H1 (cell line): ENCODE results near the gene RELB. TPM values are rescaled to one million over a fixed set of nuclear protein-coding genes. Genes with fewer than 3 reads are reported as not detected.

ENCODE experiments used
- CTCF ChIA-PET: fragments of 300-600 bp; sonication (Branson Sonifier 250); formaldehyde crosslinking; loops from one replicate; lab custom pipeline; 2021; ENCODE audit not compliant: partially characterized antibody; lab: Charles Lee
- POLR2A ChIA-PET: fragments of 300-600 bp; sonication (Branson Sonifier 250); formaldehyde crosslinking; loops from one replicate; lab custom pipeline; 2021; ENCODE audit warnings: inconsistent platforms; ENCODE audit not compliant: partially characterized antibody; lab: Charles Lee
- DNase-seq, 2 experiments: peaks; one replicate each; pipeline versions ENCODE4 v3.0.0 to v3.0.0-alpha.2; 2010 to 2022; ENCODE audit warnings: low spot score in 2 of 2, low read depth in 1 of 2, mixed read lengths in 1 of 2
- FAIRE-seq: peaks from 2 replicates; lab custom pipeline; 2011; peaks lifted over from hg19 to GRCh38; lab: Jason Lieb, UNC
- H2AFZ ChIP-seq: 2 replicates; pipeline ENCODE4 v1.8.1; 2012; ENCODE audit warnings: low read length, inconsistent platforms
- H2AK5ac ChIP-seq: 2 replicates; pipeline ENCODE4 v1.6.1; 2013; ENCODE audit warnings: low read depth, low read length
- H2BK120ac ChIP-seq: replicated peaks from 2 replicates; pipeline ENCODE3; 2013; ENCODE audit warnings: low read depth, low read length, inconsistent platforms
- H2BK12ac ChIP-seq: 2 replicates; pipeline ENCODE4 v1.6.1; 2013; ENCODE audit warnings: low read depth, low read length
- H2BK15ac ChIP-seq: 2 replicates; pipeline ENCODE4 v1.6.1; 2013; ENCODE audit warnings: low read length
- H2BK20ac ChIP-seq: 2 replicates; pipeline ENCODE4 v1.6.1; 2013; ENCODE audit warnings: low read length
- H2BK5ac ChIP-seq: 2 replicates; pipeline ENCODE4 v1.6.1; 2013; ENCODE audit warnings: low read depth, low read length
- H3K14ac ChIP-seq: 2 replicates; pipeline ENCODE4 v1.6.1; 2013; ENCODE audit warnings: inconsistent platforms; ENCODE audit not compliant: insufficient read length
- H3K18ac ChIP-seq: 2 replicates; pipeline ENCODE4 v1.6.1; 2013; ENCODE audit warnings: low read length; ENCODE audit errors: extremely low read depth
- H3K23ac ChIP-seq: 2 replicates; pipeline ENCODE4 v1.6.1; 2013; ENCODE audit warnings: inconsistent platforms; ENCODE audit not compliant: insufficient read length
- H3K23me2 ChIP-seq: 2 replicates; pipeline ENCODE4 v1.6.1; 2013; ENCODE audit warnings: low read depth, low read length
- H3K27ac ChIP-seq: 2 replicates; pipeline ENCODE4 v1.6.1; 2011; ENCODE audit warnings: low read depth, low read length, inconsistent platforms
- H3K27me3 ChIP-seq, 4 experiments: replicated peaks in 1 of 4; 1 replicate in 1 of 4; 2 replicates in 3 of 4; pipeline versions ENCODE4 v1.6.1 to v1.8.1; 2011 to 2013; ENCODE audit warnings: low read length in 3 of 4, mild to moderate bottlenecking in 3 of 4, inconsistent platforms in 2 of 4, mixed read lengths in 2 of 4, moderate library complexity in 1 of 4; ENCODE audit not compliant: control insufficient read depth in 3 of 4, insufficient read depth in 3 of 4; ENCODE audit errors: extremely low read depth in 1 of 4
- H3K36me3 ChIP-seq, 4 experiments: 2 replicates each; pipeline versions ENCODE4 v1.6.1 to v1.8.1; 2011 to 2013; ENCODE audit warnings: mild to moderate bottlenecking in 4 of 4, low read length in 3 of 4, moderate library complexity in 2 of 4, control low read depth in 1 of 4, inconsistent platforms in 1 of 4; ENCODE audit not compliant: insufficient read depth in 4 of 4, control insufficient read depth in 2 of 4
- H3K4ac ChIP-seq: replicated peaks from 2 replicates; pipeline ENCODE3; 2013; ENCODE audit warnings: low read length, low read depth, mixed read lengths, inconsistent platforms; ENCODE audit not compliant: insufficient read length
- H3K4me1 ChIP-seq, 4 experiments: replicated peaks in 1 of 4; 1 replicate in 1 of 4; 2 replicates in 3 of 4; pipeline versions ENCODE4 v1.6.1 to v1.8.1; 2011 to 2013; ENCODE audit warnings: low read length in 3 of 4, inconsistent platforms in 2 of 4, mixed read lengths in 1 of 4; ENCODE audit not compliant: insufficient read depth in 4 of 4, control insufficient read depth in 3 of 4
- H3K4me2 ChIP-seq, 2 experiments: 2 replicates each; pipeline versions ENCODE4 v1.6.1 to v1.8.1; 2011 to 2013; ENCODE audit warnings: low read depth in 2 of 2, low read length in 2 of 2, control low read depth in 1 of 2, inconsistent platforms in 1 of 2, mild to moderate bottlenecking in 1 of 2; ENCODE audit not compliant: insufficient read depth in 1 of 2
- H3K4me3 ChIP-seq, 4 experiments: fragments of 200-600, 300-600 bp in 1 of 4; sonication (generic), shearing (Covaris generic), sonication (Bioruptor Twin) in 1 of 4; 2 replicates each; pipeline versions ENCODE4 v1.5.1 to v1.8.1; 2011 to 2016; ENCODE audit warnings: low read length in 4 of 4, low read depth in 3 of 4, control low read depth in 2 of 4, inconsistent platforms in 2 of 4, mild to moderate bottlenecking in 2 of 4, mixed read lengths in 1 of 4, moderate library complexity in 1 of 4; ENCODE audit not compliant: insufficient read depth in 2 of 4; ENCODE audit errors: extremely low read depth in 1 of 4
- H3K56ac ChIP-seq: replicated peaks from 2 replicates; pipeline ENCODE3; 2013; ENCODE audit warnings: low read depth, mild to moderate bottlenecking, mixed read lengths, low read length, inconsistent platforms; ENCODE audit not compliant: insufficient read length
- H3K79me1 ChIP-seq: 2 replicates; pipeline ENCODE4 v1.6.1; 2013; ENCODE audit warnings: low read depth, low read length, control low read depth
- H3K79me2 ChIP-seq, 2 experiments: 2 replicates each; pipeline versions ENCODE4 v1.6.1 to v1.8.1; 2012 to 2013; ENCODE audit warnings: low read length in 2 of 2, mild to moderate bottlenecking in 2 of 2, inconsistent platforms in 1 of 2; ENCODE audit not compliant: insufficient read depth in 2 of 2, control insufficient read depth in 1 of 2
- H3K9ac ChIP-seq, 4 experiments: replicated peaks in 1 of 4; 1 replicate in 1 of 4; 2 replicates in 3 of 4; pipeline versions ENCODE4 v1.6.1 to v1.8.1; 2011 to 2013; ENCODE audit warnings: low read depth in 3 of 4, low read length in 3 of 4, control low read depth in 2 of 4, mild to moderate bottlenecking in 2 of 4, moderate library complexity in 2 of 4, inconsistent platforms in 1 of 4; ENCODE audit errors: extremely low read depth in 1 of 4
- H3K9me3 ChIP-seq, 2 experiments: 2 replicates each; pipeline versions ENCODE4 v1.6.1 to v1.8.1; 2012 to 2013; ENCODE audit warnings: mild to moderate bottlenecking in 2 of 2, moderate library complexity in 2 of 2, control low read depth in 1 of 2, inconsistent platforms in 1 of 2, low read depth in 1 of 2, low read length in 1 of 2, mixed read lengths in 1 of 2; ENCODE audit not compliant: insufficient read depth in 2 of 2
- H4K20me1 ChIP-seq, 2 experiments: replicated peaks in 1 of 2; 2 replicates each; pipeline versions ENCODE3 to v1.8.1; 2011 to 2013; ENCODE audit warnings: inconsistent platforms in 2 of 2, low read length in 2 of 2, mild to moderate bottlenecking in 1 of 2; ENCODE audit not compliant: insufficient read depth in 2 of 2, control insufficient read depth in 1 of 2
- H4K5ac ChIP-seq: 2 replicates; pipeline ENCODE4 v1.6.1; 2013; ENCODE audit warnings: low read length, low read depth, mixed read lengths, inconsistent platforms; ENCODE audit not compliant: insufficient read length
- H4K8ac ChIP-seq: 2 replicates; pipeline ENCODE4 v1.8.0; 2013; ENCODE audit warnings: mild to moderate bottlenecking, moderate library complexity, low read length, inconsistent platforms; ENCODE audit not compliant: insufficient read depth; ENCODE audit errors: extremely low read depth
- H4K91ac ChIP-seq: replicated peaks from 2 replicates; pipeline ENCODE3; 2013; ENCODE audit warnings: low read length, mixed read lengths, inconsistent platforms; ENCODE audit not compliant: insufficient read length
- ASH2L ChIP-seq: fragments of 200-600, 300-600 bp; sonication (generic); IDR thresholded peaks from one replicate; pipeline ENCODE4 v1.7.1; 2017; ENCODE audit warnings: low read length
- ATF2 ChIP-seq: IDR thresholded peaks from 2 replicates; pipeline ENCODE4 v1.6.1; 2012; ENCODE audit warnings: low read length, inconsistent platforms
- EP300 ChIP-seq, 2 experiments: IDR thresholded peaks; 1 replicate in 1 of 2; 2 replicates in 1 of 2; pipeline ENCODE4 v1.6.1; 2011 to 2012; ENCODE audit warnings: low read depth in 2 of 2, low read length in 2 of 2, mild to moderate bottlenecking in 2 of 2, borderline replicate concordance in 1 of 2, inconsistent platforms in 1 of 2, moderate library complexity in 1 of 2
- RBBP5 ChIP-seq: IDR thresholded peaks from 2 replicates; pipeline ENCODE4 v1.7.1; 2012; ENCODE audit warnings: low read depth, mild to moderate bottlenecking, inconsistent platforms, low read length, moderate library complexity, borderline replicate concordance
- WGBS, 2 experiments: shearing (Covaris generic) in 1 of 2; methylation state at CpG; one replicate each; pipeline versions ENCODE4 v1.1.6 to v1.1.7; 2013 to 2015; ENCODE audit warnings: low lambda C conversion rate in 2 of 2, mixed read lengths in 2 of 2, inconsistent platforms in 1 of 2, low coverage in 1 of 2, missing lambda C conversion rate in 1 of 2; ENCODE audit not compliant: insufficient replicate concordance in 2 of 2, insufficient coverage in 1 of 2, insufficient read length in 1 of 2; ENCODE audit errors: extremely low coverage in 1 of 2, missing lambda C conversion rate in 1 of 2; 5-methylcytosine and 5-hydroxymethylcytosine counted together
- long read RNA-seq, 2 experiments: library from RNA in 1 of 2; library from capped mRNA in 1 of 2; stranded (forward); transcript quantifications; one replicate each; pipeline ENCODE4 v2.0.0, GENCODE V29; 2021; ENCODE audit warnings: inconsistent platforms in 1 of 2
- polyA minus RNA-seq, 3 experiments: library from RNA; depleted of rRNA, polyadenylated mRNA; stranded (reverse); fragments of >200 nt; gene quantifications; 1 replicate in 2 of 3; 2 replicates in 1 of 3; pipeline ENCODE4 v1.2.3, GENCODE V29; 2011
- polyA plus RNA-seq, 7 experiments: library from polyadenylated mRNA; depleted of rRNA in 3 of 7; stranded (reverse) in 5 of 7; unstranded in 2 of 7; fragments of >200 nt in 5 of 7; fragments of 200-250 nt in 2 of 7; gene quantifications; 1 replicate in 5 of 7; 2 replicates in 1 of 7; 4 replicates in 1 of 7; pipeline versions ENCODE4 v1.2.1 to v1.2.3, GENCODE V29; 2011 to 2013; ENCODE audit warnings: missing spikeins in 2 of 7, mixed read lengths in 2 of 7
- total RNA-seq: library from RNA; stranded (reverse); fragmentation: NEBNext Ultra II Directional; extraction: Animal tissue kit (Norgen Biotek cat#: 25700); gene quantifications from 2 replicates; pipeline ENCODE4 v1.2.1, GENCODE V29; 2021

The RELB gene, protein sequence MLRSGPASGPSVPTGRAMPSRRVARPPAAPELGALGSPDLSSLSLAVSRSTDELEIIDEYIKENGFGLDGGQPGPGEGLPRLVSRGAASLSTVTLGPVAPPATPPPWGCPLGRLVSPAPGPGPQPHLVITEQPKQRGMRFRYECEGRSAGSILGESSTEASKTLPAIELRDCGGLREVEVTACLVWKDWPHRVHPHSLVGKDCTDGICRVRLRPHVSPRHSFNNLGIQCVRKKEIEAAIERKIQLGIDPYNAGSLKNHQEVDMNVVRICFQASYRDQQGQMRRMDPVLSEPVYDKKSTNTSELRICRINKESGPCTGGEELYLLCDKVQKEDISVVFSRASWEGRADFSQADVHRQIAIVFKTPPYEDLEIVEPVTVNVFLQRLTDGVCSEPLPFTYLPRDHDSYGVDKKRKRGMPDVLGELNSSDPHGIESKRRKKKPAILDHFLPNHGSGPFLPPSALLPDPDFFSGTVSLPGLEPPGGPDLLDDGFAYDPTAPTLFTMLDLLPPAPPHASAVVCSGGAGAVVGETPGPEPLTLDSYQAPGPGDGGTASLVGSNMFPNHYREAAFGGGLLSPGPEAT
- 12.5 and 13.1 TPM in 2 replicates for total RNA-seq
- polyA plus RNA-seq (2011; rRNA removed): 10.0 and 12.6 TPM in 2 replicates
- 9.7 TPM for polyA plus RNA-seq (2011; cell fraction: cytosol; rRNA removed)
- 13.6 TPM for polyA plus RNA-seq (2011; cell fraction: nucleus; rRNA removed)
- polyA plus RNA-seq (2012, experiment 1 of 2): 8.9 to 13.6 TPM (median 12.7 TPM) in 4 replicates
- 10.1 TPM for polyA plus RNA-seq (2012, experiment 2 of 2)
- polyA plus RNA-seq (2013, experiment 1 of 2): 7.2 TPM
- polyA plus RNA-seq (2013, experiment 2 of 2): 6.2 TPM
- polyA minus RNA-seq (2011; rRNA and poly(A)+ RNA removed): 3.8 and 6.1 TPM in 2 replicates
- 9.6 TPM for polyA minus RNA-seq (2011; cell fraction: cytosol; rRNA and poly(A)+ RNA removed)
- polyA minus RNA-seq (2011; cell fraction: nucleus; rRNA and poly(A)+ RNA removed): 5.9 TPM
- long read RNA-seq, experiment 1, partial matches to known transcripts: 4 of 10 reads
- long read RNA-seq, experiment 1, other reads (novel, unspliced or antisense): 3 of 10 reads
- long read RNA-seq, experiment 2, partial matches to known transcripts: 2 of 2 reads
- long read RNA-seq, experiment 2, other reads (novel, unspliced or antisense): 0 of 2 reads

DNA sequence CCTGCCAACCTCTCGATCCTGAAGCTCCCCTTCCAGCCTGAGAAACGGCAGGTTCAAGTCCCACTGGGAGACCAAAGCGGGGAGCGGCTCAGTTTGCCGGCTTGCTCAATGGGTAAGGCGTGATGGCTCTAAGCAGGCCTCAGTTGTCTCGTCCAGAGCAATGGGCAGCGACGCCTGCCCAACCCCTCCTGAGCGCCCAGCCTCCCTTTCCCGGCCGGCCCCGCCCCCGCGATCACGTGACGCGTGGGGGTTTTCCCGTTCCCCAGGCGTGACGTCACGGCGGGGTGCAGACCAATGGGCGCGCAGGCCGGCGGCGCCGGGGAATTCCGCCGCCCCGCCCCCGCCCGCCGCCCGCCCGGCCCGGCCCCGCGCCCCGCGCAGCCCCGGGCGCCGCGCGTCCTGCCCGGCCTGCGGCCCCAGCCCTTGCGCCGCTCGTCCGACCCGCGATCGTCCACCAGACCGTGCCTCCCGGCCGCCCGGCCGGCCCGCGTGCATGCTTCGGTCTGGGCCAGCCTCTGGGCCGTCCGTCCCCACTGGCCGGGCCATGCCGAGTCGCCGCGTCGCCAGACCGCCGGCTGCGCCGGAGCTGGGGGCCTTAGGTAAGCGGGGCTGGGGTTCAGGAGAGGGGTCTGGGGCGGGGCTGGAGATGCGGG, at the start of gene RELB:
Gene RELB, plus strand, starts transcription at position 378 of the 653 bp plus-strand sequence. Its CDS starts 116 bp downstream, at position 494.
- Histone ChIP-seq H3K18ac (peak within 1 kb of the TSS; percentile 93), H3K9ac (peak within 1 kb of the TSS; percentile 69 to 98 (median 88)), H4K20me1 (peaks cover 4 to 9% of the 10 kb centered on the region in 2 experiments), H3K4me3 (peak within 1 kb of the TSS; percentile 67 to 96 (median 78)), H3K23ac (no peak within 1 kb of the TSS), H3K36me3 (no peaks in the 10 kb centered on the region), H3K4me2 (peak within 1 kb of the TSS; percentile 39 to 69), H3K4ac (no peak within 1 kb of the TSS), H2BK120ac (no peak within 1 kb of the TSS), H3K27ac (peak within 1 kb of the TSS; percentile 93), H3K9me3 (no peaks in the 10 kb centered on the region), H3K4me1 (no peaks in the 10 kb centered on the region), H4K8ac (peak within 1 kb of the TSS; percentile 89), H3K23me2 (no peaks in the 10 kb centered on the region), H3K79me2 (no peaks in the 10 kb centered on the region), H3K14ac (no peak within 1 kb of the TSS), H3K56ac (no peak within 1 kb of the TSS), H2BK15ac (no peak within 1 kb of the TSS), H2BK12ac (0 out of 2 replicates have a peak within 1 kb of the TSS, but pooled peaks have one; percentile 50), H2AFZ (peak within 1 kb of the TSS; percentile 70; the same call in 1 of the 2 replicates), H3K79me1 (no peaks in the 10 kb centered on the region; the same call in 1 of the 2 replicates), H2BK20ac (no peak within 1 kb of the TSS), H4K5ac (no peak within 1 kb of the TSS), H4K91ac (no peak within 1 kb of the TSS), H2AK5ac (no peak within 1 kb of the TSS), H3K27me3 (no peaks in the 10 kb centered on the region), H2BK5ac (no peak within 1 kb of the TSS)
- no peak for FAIRE-seq
- peak; percentile 47 to 99 for DNase-seq
- ChIA-PET POLR2A (interaction anchor here (1.0 to 2.0 kb wide), 9 partner anchors 8 to 111 kb away, joined by 3 to 11 read pairs (median 6); partner anchors contain the start of genes APOE, CLPTM1 and GEMIN7), CTCF (interaction anchor here (0.8 to 4.8 kb wide), 4 partner anchors 12 to 153 kb away, joined by 3 to 17 read pairs (median 4); no protein-coding TSS in a partner anchor)
- whole genome bisulfite sequencing, 2 experiments: 8% methylated on average over 29 of the region's 79 CpGs; no CpG with 5 or more reads in 1 of the 2 experiments
- TF ChIP-seq ASH2L (no peak), ATF2 (no peak), RBBP5 (peak; percentile 36; the same call in 1 of the 2 replicates), EP300 (IDR thresholded peaks at IDR 0.05; ENCODE audit: borderline replicate concordance in 1 of 2, low read depth in 2 of 2, low read length in 2 of 2) (no peak)
